GM12873 (cell line): ENCODE results near the gene CARD11.

Experiments
- CTCF ChIP-seq: IDR thresholded peaks from 2 replicates; pipeline ENCODE4 v1.5.1; 2012; ENCODE audit warnings: low read depth, mild to moderate bottlenecking, moderate library complexity, low read length, control low read depth; ENCODE audit not compliant: insufficient read depth; ENCODE audit errors: missing control alignments

Gene CARD11

GRCh38 chr7:2928613-2929311, 114.9 kb downstream of the CARD11 start:
- TF ChIP-seq CTCF: no peak

- no peak for TF ChIP-seq CTCF
Observed at GRCh38 chr7:2928256-2928612, 115.4 kb downstream of the CARD11 start.

GRCh38 chr7:2927592-2927991, 116.1 kb downstream of the CARD11 start:
- no peak for TF ChIP-seq CTCF

- no peak for TF ChIP-seq CTCF
Observed at GRCh38 chr7:2926896-2927405, 116.7 kb downstream of the CARD11 start.

- no peak for TF ChIP-seq CTCF
Observed at GRCh38 chr7:2926120-2926895, 117.4 kb downstream of the CARD11 start.

GRCh38 chr7:2924866-2925840, 118.5 kb downstream of the CARD11 start:
- TF ChIP-seq CTCF: no peak
